CD4-positive, CD25-positive, alpha-beta regulatory T cell (primary cell): ENCODE data around the gene BACH2. TPM values are rescaled to one million over a fixed set of nuclear protein-coding genes. Genes with fewer than 3 reads are reported as not detected.

Experiments used
- ATAC-seq, 2 donors: fragments of 150-1000 bp; cut with Tn5 transposase; one replicate each; pipeline ENCODE4 v1.10.0; 2021; ENCODE audit warnings: low read depth in 2 of 2, moderate number of reproducible peaks in 2 of 2, moderate library complexity in 1 of 2
- DNase-seq, 3 donors: peaks; one replicate each; pipeline versions ENCODE4 v3.0.0 to v3.0.0-alpha.2; 2012 to 2022; ENCODE audit warnings: mixed read lengths in 1 of 3
- H3K27ac ChIP-seq: one replicate; pipeline ENCODE4 v1.7.0; 2013; ENCODE audit warnings: mild to moderate bottlenecking, low read length; ENCODE audit not compliant: insufficient read depth, poor library complexity, severe bottlenecking
- H3K27me3 ChIP-seq: one replicate; pipeline ENCODE4 v1.7.0; 2013; ENCODE audit warnings: low read length; ENCODE audit not compliant: control insufficient read depth, insufficient read depth
- H3K36me3 ChIP-seq: one replicate; pipeline ENCODE4 v1.7.0; 2013; ENCODE audit warnings: mild to moderate bottlenecking, low read length, moderate library complexity; ENCODE audit not compliant: control insufficient read depth, insufficient read depth
- H3K4me1 ChIP-seq: 2 replicates; pipeline ENCODE4 v1.7.0; 2013; ENCODE audit warnings: mild to moderate bottlenecking, low read length; ENCODE audit not compliant: insufficient read depth, control insufficient read depth, poor library complexity, severe bottlenecking
- H3K4me3 ChIP-seq: one replicate; pipeline ENCODE4 v1.7.0; 2013; ENCODE audit warnings: low read depth, mild to moderate bottlenecking, low read length, moderate library complexity
- H3K9me3 ChIP-seq, 2 experiments: 1 replicate in 1 of 2; 2 replicates in 1 of 2; pipeline ENCODE4 v1.7.0; 2013; ENCODE audit warnings: low read length in 2 of 2, mild to moderate bottlenecking in 1 of 2, moderate library complexity in 1 of 2; ENCODE audit not compliant: control insufficient read depth in 2 of 2
- H3K27ac Mint-ChIP-seq, 3 donors: one replicate each; pipeline ENCODE4 v1.8.0; 2020 to 2022; ENCODE audit warnings: mild to moderate bottlenecking in 3 of 3, mixed read lengths in 3 of 3, moderate library complexity in 2 of 3
- H3K27me3 Mint-ChIP-seq: one replicate; pipeline ENCODE4 v1.8.0; 2022; ENCODE audit warnings: mild to moderate bottlenecking, mixed read lengths
- H3K36me3 Mint-ChIP-seq: one replicate; pipeline ENCODE4 v1.8.0; 2020; ENCODE audit warnings: mixed read lengths
- H3K4me1 Mint-ChIP-seq, 4 donors: one replicate each; pipeline ENCODE4 v1.8.0; 2020 to 2022; ENCODE audit warnings: mixed read lengths in 4 of 4, mild to moderate bottlenecking in 1 of 4
- H3K4me3 Mint-ChIP-seq, 4 donors: one replicate each; pipeline ENCODE4 v1.8.0; 2020 to 2022; ENCODE audit warnings: mild to moderate bottlenecking in 4 of 4, mixed read lengths in 4 of 4, moderate library complexity in 3 of 4
- H3K9me3 Mint-ChIP-seq, 7 donors: one replicate each; pipeline ENCODE4 v1.8.0; 2020 to 2022; ENCODE audit warnings: mixed read lengths in 7 of 7, mild to moderate bottlenecking in 3 of 7, moderate library complexity in 2 of 7
- polyA plus RNA-seq, 4 donors: library from polyadenylated mRNA; unstranded; fragments of 300-500 nt; fragmentation: Illumina TruSeq; gene quantifications; one replicate each; pipeline ENCODE4 v1.2.3, GENCODE V29; 2021
- total RNA-seq: library from RNA; stranded (reverse); gene quantifications from one replicate; pipeline ENCODE4 v1.2.3, GENCODE V29; 2022

BACH2 gene
- total and polyA plus RNA-seq, 5 donors from 2014 or later: 3.8 to 51.3 (median 7.1) TPM

DNA sequence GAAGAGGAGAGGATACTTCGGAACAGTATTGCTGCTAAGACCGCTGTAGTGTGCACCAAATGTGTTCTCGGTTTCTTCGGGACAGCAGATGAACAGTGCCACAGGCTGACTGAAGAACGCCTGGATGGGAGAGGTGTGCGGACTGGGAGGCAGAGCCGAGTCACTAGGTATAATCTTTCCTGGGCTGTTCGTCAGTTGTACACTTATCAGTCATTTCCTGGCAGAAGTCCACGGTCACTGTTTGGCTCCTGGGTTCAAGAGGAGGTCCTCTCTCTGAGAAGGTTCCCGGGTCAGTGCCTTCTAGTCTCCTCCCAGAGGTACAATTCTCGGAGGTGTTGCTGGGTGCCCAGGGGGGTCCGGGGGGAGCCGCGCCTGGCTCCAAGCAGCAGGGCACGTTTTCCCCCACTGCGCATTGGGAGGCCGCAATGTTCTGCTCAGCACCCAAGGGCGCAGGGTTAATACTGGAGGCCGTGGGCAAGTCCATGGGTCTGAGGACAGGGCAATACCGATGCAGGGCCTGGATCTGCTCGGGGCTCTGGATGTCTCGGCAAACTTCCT lies 364.3 kb downstream of the BACH2 start:
- Histone ChIP-seq H3K4me1 (no peaks in the 10 kb centered on the region), H3K9me3 (no peaks in the 10 kb centered on the region), H3K27me3 (no peaks in the 10 kb centered on the region), H3K27ac (no peak overlapping the region), H3K36me3 (peaks cover 16% of the 10 kb centered on the region), H3K4me3 (no peak overlapping the region)
- peak overlapping the region in 1 of 3 donors; percentile 33 for H3K27ac Mint-ChIP-seq
- peaks cover 11% of the 10 kb centered on the region for H3K27me3 Mint-ChIP-seq
- ATAC-seq: no peak
- no peak overlapping the region for H3K4me3 Mint-ChIP-seq
- peaks cover 0 to 1% (median 0%) of the 10 kb centered on the region in 7 donors for H3K9me3 Mint-ChIP-seq
- DNase-seq: no peak
- peaks cover 0 to 25% (median 10%) of the 10 kb centered on the region in 4 donors for H3K4me1 Mint-ChIP-seq
- peaks cover 46% of the 10 kb centered on the region for H3K36me3 Mint-ChIP-seq

DNA sequence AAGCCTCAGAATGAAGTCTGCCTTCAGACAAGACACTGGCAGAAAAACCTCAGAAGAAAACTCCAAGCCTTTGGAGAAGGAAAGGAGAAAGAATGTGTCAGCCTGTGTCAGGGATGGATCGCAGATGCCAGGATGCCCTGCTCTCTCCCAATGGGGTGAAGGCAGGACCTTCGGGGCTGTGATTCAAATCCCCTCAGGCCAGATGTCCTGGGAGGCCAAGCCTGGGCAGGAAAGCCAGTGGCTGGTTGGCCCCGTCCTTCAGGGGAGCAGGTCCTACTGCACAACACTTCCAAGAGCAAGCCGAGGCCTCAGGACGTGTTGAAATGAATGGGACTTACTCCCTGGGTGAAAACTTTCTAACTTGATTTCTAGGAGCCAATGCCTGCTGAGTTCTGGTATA lies 365.9 kb downstream of the BACH2 start:
- no peaks in the 10 kb centered on the region for H3K4me1 ChIP-seq
- DNase-seq (no peak), ATAC-seq (no peak)
- H3K36me3 ChIP-seq: peaks cover 13% of the 10 kb centered on the region
- Mint-ChIP-seq H3K4me1 (peaks cover 0 to 40% (median 16%) of the 10 kb centered on the region in 4 donors), H3K27me3 (peaks cover 6% of the 10 kb centered on the region), H3K27ac (peak overlapping the region in 1 of 3 donors; percentile 85), H3K4me3 (no peak overlapping the region), H3K36me3 (peaks cover 36% of the 10 kb centered on the region), H3K9me3 (peaks cover 0 to 1% (median 0%) of the 10 kb centered on the region in 7 donors)
- H3K27me3 ChIP-seq: no peaks in the 10 kb centered on the region
- H3K27ac ChIP-seq: no peak overlapping the region
- no peaks in the 10 kb centered on the region for H3K9me3 ChIP-seq
- H3K4me3 ChIP-seq: no peak overlapping the region

DNA sequence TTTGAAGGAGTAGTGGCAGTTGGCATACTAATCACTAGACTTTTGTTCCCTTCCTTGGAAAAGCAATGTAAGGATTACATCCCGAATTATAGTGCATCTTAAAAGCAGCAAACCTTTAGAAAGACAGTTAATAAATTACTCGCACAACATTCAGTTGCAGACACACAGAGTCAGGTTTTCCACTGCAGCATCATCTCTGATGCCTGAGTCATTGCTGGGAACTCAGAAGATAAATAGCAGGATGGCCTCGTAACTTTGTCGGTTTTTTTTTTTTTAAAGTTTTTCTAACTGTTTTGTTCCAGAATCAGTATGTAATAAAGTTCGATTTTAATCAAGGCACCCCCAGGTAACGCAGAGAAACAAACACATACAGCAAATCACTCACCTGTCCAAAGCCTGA lies 368.0 kb downstream of the BACH2 start:
- H3K27me3 Mint-ChIP-seq: peaks cover 6% of the 10 kb centered on the region
- Histone ChIP-seq H3K4me1 (no peaks in the 10 kb centered on the region), H3K27me3 (no peaks in the 10 kb centered on the region), H3K36me3 (peaks cover 6% of the 10 kb centered on the region), H3K4me3 (no peak overlapping the region), H3K9me3 (no peaks in the 10 kb centered on the region), H3K27ac (no peak overlapping the region)
- H3K9me3 Mint-ChIP-seq: no peaks in the 10 kb centered on the region
- peaks cover 31% of the 10 kb centered on the region for H3K36me3 Mint-ChIP-seq
- ATAC-seq (no peak), DNase-seq (no peak)
- H3K27ac Mint-ChIP-seq: peak overlapping the region in 2 of 3 donors; percentile 58 to 62
- H3K4me3 Mint-ChIP-seq: no peak overlapping the region
- H3K4me1 Mint-ChIP-seq: peaks cover 0 to 49% (median 19%) of the 10 kb centered on the region in 4 donors

DNA sequence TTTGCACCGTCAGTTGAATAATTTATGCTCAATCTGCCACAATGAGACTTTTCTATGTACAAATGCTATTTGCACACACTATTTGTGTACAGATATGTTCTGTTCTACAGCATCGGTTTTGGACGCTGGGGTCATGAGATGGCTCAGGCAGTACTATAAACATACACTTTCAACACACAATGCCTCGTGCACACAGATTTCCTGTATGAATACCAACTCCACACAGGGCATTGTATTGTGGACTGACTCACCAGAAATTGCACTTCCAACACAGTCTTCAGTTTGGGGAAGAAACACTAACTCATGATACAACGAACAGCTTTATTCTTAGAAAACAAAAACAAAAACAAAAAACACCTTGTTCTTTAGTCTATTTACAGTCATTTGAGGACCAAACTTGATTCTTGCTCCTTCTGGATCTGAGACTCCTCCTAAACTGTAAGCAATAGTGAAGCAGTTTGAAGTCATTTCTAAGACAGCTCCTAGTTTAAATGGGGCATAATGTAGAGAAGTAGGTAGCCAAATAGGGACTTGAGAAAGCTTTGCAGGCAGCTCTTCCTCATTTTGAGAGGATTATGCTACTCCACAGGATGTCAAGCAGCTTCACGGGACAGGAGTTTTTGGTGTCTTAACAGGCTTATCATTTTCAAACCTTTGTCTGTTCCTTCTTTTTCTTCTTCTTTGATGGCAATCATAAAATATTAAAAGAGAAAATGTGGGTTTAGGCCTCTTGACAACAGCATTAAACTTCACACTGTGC lies 368.7 kb downstream of the BACH2 start:
- no peaks in the 10 kb centered on the region for H3K9me3 Mint-ChIP-seq
- ATAC-seq (no peak), DNase-seq (no peak)
- H3K4me3 Mint-ChIP-seq: no peak overlapping the region
- H3K27me3 ChIP-seq: no peaks in the 10 kb centered on the region
- H3K27me3 Mint-ChIP-seq: peaks cover 8% of the 10 kb centered on the region
- peak overlapping the region in 2 of 3 donors; percentile 27 to 62 for H3K27ac Mint-ChIP-seq
- no peak overlapping the region for H3K27ac ChIP-seq
- no peaks in the 10 kb centered on the region for H3K4me1 ChIP-seq
- H3K36me3 Mint-ChIP-seq: peaks cover 25% of the 10 kb centered on the region
- peaks cover 6% of the 10 kb centered on the region for H3K36me3 ChIP-seq
- no peaks in the 10 kb centered on the region for H3K9me3 ChIP-seq
- no peak overlapping the region for H3K4me3 ChIP-seq
- H3K4me1 Mint-ChIP-seq: peaks cover 0 to 49% (median 19%) of the 10 kb centered on the region in 4 donors

DNA sequence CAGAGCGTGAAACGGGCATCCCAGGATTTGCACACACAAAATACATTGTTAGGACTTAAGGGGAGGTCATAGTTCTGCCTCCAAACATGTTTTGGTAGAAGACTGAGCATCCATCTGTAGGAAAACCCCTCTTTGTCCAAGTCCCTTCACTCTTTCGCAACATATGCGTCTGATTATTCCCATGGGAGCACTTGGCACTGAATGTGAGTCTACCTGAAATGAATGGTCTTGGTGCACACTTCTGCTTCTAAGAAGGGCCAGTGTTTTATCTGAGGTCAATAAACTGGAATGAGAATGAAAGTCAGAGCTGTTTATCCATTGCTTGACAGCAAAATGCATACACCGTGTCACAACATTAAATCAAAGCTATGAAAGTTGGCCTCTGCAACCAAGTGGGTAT lies 369.4 kb downstream of the BACH2 start:
- peaks cover 14% of the 10 kb centered on the region for H3K27me3 Mint-ChIP-seq
- H3K27ac Mint-ChIP-seq: peak overlapping the region in 1 of 3 donors; percentile 43
- Histone ChIP-seq H3K4me3 (no peak overlapping the region), H3K4me1 (no peaks in the 10 kb centered on the region), H3K9me3 (no peaks in the 10 kb centered on the region), H3K36me3 (peaks cover 4% of the 10 kb centered on the region), H3K27me3 (no peaks in the 10 kb centered on the region), H3K27ac (no peak overlapping the region)
- H3K36me3 Mint-ChIP-seq: peaks cover 22% of the 10 kb centered on the region
- no peaks in the 10 kb centered on the region for H3K9me3 Mint-ChIP-seq
- DNase-seq (no peak), ATAC-seq (no peak)
- no peak overlapping the region for H3K4me3 Mint-ChIP-seq
- peaks cover 0 to 49% (median 19%) of the 10 kb centered on the region in 4 donors for H3K4me1 Mint-ChIP-seq

DNA sequence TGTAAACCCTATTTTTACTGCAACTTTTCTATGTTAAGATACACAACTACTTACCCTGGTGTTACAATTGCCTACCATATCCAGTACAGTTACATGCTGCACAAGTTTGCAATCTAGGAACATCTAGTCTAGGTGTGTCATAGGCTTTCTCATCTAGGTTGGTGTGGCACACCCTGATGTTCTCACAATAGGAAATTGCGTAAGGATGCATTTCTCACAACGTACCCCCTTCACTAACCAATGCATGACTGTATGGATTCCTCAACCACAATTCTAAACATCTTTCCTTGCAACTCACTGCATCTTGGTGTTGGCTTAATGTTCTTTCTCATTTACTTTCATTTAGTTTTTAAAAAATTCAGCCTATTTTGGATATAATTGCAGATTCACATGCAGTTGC lies 370.8 kb downstream of the BACH2 start:
- peaks cover 16% of the 10 kb centered on the region for H3K27me3 Mint-ChIP-seq
- peaks cover 14% of the 10 kb centered on the region for H3K36me3 Mint-ChIP-seq
- peaks cover 0 to 49% (median 19%) of the 10 kb centered on the region in 4 donors for H3K4me1 Mint-ChIP-seq
- no peaks in the 10 kb centered on the region for H3K4me1 ChIP-seq
- ATAC-seq (no peak), DNase-seq (no peak)
- no peak overlapping the region for H3K27ac ChIP-seq
- no peak overlapping the region for H3K4me3 ChIP-seq
- no peak overlapping the region for H3K4me3 Mint-ChIP-seq
- no peaks in the 10 kb centered on the region for H3K9me3 ChIP-seq
- H3K27ac Mint-ChIP-seq: no peak overlapping the region
- H3K9me3 Mint-ChIP-seq: no peaks in the 10 kb centered on the region
- H3K36me3 ChIP-seq: no peaks in the 10 kb centered on the region
- no peaks in the 10 kb centered on the region for H3K27me3 ChIP-seq

DNA sequence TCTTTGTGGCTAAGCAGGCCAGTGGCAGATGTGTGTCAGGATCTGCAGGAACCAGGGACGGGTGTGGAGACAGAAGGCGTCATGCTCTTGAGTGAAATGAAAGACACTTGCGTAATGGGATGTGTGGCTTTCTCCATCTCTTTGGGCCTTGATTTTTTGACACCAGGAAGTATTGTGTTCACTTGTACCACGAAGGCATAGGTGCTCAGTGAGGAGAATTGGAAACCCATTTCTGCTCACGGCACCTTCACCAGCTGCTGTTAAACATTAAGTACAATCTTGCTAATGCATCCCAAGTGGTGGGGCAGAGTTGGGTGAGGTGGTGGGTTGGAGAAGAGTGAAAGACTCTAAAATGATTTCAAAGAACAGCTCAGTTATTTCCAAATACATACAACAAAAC lies 372.4 kb downstream of the BACH2 start:
- Histone ChIP-seq H3K27ac (no peak overlapping the region), H3K4me1 (no peaks in the 10 kb centered on the region), H3K9me3 (no peaks in the 10 kb centered on the region), H3K36me3 (no peaks in the 10 kb centered on the region), H3K4me3 (no peak overlapping the region), H3K27me3 (no peaks in the 10 kb centered on the region)
- peaks cover 0 to 2% (median 0%) of the 10 kb centered on the region in 7 donors for H3K9me3 Mint-ChIP-seq
- no peak overlapping the region for H3K27ac Mint-ChIP-seq
- ATAC-seq (no peak), DNase-seq (no peak)
- peaks cover 18% of the 10 kb centered on the region for H3K27me3 Mint-ChIP-seq
- H3K4me1 Mint-ChIP-seq: peaks cover 0 to 42% (median 16%) of the 10 kb centered on the region in 4 donors
- no peak overlapping the region for H3K4me3 Mint-ChIP-seq
- H3K36me3 Mint-ChIP-seq: peaks cover 10% of the 10 kb centered on the region
